ENCODE results near the gene TRPC4AP.

Gene TRPC4AP

GRCh38 chr20:35014537-35014936, 78.1 kb downstream of the TRPC4AP start:
- TF ChIP-seq POLR2AphosphoS5 (IDR thresholded peaks at IDR 0.05; ENCODE audit: low read depth, low read length) (no peak), FOXP2 (optimal IDR thresholded peaks at IDR 0.05; ENCODE audit: borderline replicate concordance, extremely low read depth, extremely low read length, insufficient read depth) (no peak), REST (IDR thresholded peaks at IDR 0.05; ENCODE audit: insufficient read depth in 1 of 2, low read depth in 2 of 2, low read length in 2 of 2) (no peak), TAF1 (IDR thresholded peaks at IDR 0.05; ENCODE audit: borderline replicate concordance, insufficient read depth, low read length) (no peak), SIN3A (IDR thresholded peaks at IDR 0.05; ENCODE audit: borderline replicate concordance, insufficient read depth, low read length) (no peak)

GRCh38 chr20:35013421-35014411, 78.9 kb downstream of the TRPC4AP start:
- no peak for TF ChIP-seq SIN3A (IDR thresholded peaks at IDR 0.05; ENCODE audit: borderline replicate concordance, insufficient read depth, low read length)
- TF ChIP-seq TAF1 (IDR thresholded peaks at IDR 0.05; ENCODE audit: borderline replicate concordance, insufficient read depth, low read length) = no peak
- TF ChIP-seq REST (IDR thresholded peaks at IDR 0.05; ENCODE audit: insufficient read depth in 1 of 2, low read depth in 2 of 2, low read length in 2 of 2) = no peak
- TF ChIP-seq POLR2AphosphoS5 (IDR thresholded peaks at IDR 0.05; ENCODE audit: low read depth, low read length) = no peak
- no peak for TF ChIP-seq FOXP2 (optimal IDR thresholded peaks at IDR 0.05; ENCODE audit: borderline replicate concordance, extremely low read depth, extremely low read length, insufficient read depth)

GRCh38 chr20:35012227-35013069, 80.2 kb downstream of the TRPC4AP start:
- TF ChIP-seq REST (IDR thresholded peaks at IDR 0.05; ENCODE audit: insufficient read depth in 1 of 2, low read depth in 2 of 2, low read length in 2 of 2) (no peak), SIN3A (IDR thresholded peaks at IDR 0.05; ENCODE audit: borderline replicate concordance, insufficient read depth, low read length) (no peak), POLR2AphosphoS5 (IDR thresholded peaks at IDR 0.05; ENCODE audit: low read depth, low read length) (no peak), FOXP2 (optimal IDR thresholded peaks at IDR 0.05; ENCODE audit: borderline replicate concordance, extremely low read depth, extremely low read length, insufficient read depth) (no peak), TAF1 (IDR thresholded peaks at IDR 0.05; ENCODE audit: borderline replicate concordance, insufficient read depth, low read length) (no peak)

- TF ChIP-seq TAF1 (IDR thresholded peaks at IDR 0.05; ENCODE audit: borderline replicate concordance, insufficient read depth, low read length) (no peak), FOXP2 (optimal IDR thresholded peaks at IDR 0.05; ENCODE audit: borderline replicate concordance, extremely low read depth, extremely low read length, insufficient read depth) (no peak)
Measured at GRCh38 chr20:35011589-35012226, 80.9 kb downstream of the TRPC4AP start.

Measured in PFSK-1 (cell line).